GM13976 (cell line): Measurements from ENCODE around the gene DNAL1.

Experiments used
- DNase-seq: peaks from one replicate; pipeline ENCODE4 v3.0.0; 2012; ENCODE audit warnings: low spot score
- in situ Hi-C: fragments of 300-500 bp; cut with MboI; formaldehyde crosslinking; loops from one replicate; pipeline ENCODE4 v1.12.0; 2022; ENCODE audit warnings: low sequenced_read_pairs, mixed read lengths, inconsistent platforms; ENCODE audit not compliant: unreplicated experiment
- TF ChIP-seq, protein P1 (sequence below): IDR thresholded peaks from 2 replicates; pipeline ENCODE4 v1.5.1; 2012; ENCODE audit warnings: borderline replicate concordance, mild to moderate bottlenecking; ENCODE audit not compliant: insufficient read depth; ENCODE audit errors: extremely low read depth, missing control alignments, control extremely low read depth

Gene DNAL1

GRCh38 chr14:73612339-73613045 is 32.3 kb upstream of the DNAL1 start, which contains the start of gene ACOT6:
Gene ACOT6, plus strand, starts transcription at chr14:73612517. Its CDS starts 55 bp downstream, at chr14:73612572.
- TF ChIP-seq, protein P1, sequence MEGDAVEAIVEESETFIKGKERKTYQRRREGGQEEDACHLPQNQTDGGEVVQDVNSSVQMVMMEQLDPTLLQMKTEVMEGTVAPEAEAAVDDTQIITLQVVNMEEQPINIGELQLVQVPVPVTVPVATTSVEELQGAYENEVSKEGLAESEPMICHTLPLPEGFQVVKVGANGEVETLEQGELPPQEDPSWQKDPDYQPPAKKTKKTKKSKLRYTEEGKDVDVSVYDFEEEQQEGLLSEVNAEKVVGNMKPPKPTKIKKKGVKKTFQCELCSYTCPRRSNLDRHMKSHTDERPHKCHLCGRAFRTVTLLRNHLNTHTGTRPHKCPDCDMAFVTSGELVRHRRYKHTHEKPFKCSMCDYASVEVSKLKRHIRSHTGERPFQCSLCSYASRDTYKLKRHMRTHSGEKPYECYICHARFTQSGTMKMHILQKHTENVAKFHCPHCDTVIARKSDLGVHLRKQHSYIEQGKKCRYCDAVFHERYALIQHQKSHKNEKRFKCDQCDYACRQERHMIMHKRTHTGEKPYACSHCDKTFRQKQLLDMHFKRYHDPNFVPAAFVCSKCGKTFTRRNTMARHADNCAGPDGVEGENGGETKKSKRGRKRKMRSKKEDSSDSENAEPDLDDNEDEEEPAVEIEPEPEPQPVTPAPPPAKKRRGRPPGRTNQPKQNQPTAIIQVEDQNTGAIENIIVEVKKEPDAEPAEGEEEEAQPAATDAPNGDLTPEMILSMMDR = no peak
- in situ Hi-C loops = no loop called here
- DNase-seq = peak; percentile 80

DNA sequence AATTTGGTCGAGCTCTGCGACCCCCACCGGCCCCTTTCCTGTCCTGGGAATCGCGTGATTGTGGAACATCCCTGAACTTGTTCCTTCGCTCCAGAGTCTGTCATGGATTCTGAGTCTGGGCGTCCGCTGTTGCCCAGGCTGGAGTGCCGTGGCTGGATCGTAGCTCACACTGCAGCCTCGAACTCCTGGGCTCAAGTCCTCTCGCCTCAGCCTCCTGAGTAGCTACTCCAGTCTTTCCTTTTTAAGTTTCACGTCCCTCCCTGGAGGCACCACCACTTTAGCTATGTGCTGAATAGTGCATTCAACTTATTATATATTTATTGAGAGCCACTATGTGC is 31.8 kb upstream of the DNAL1 start:
- in situ Hi-C loops = no loop called here
- no peak for DNase-seq
- TF ChIP-seq, protein P1 = no peak

DNA sequence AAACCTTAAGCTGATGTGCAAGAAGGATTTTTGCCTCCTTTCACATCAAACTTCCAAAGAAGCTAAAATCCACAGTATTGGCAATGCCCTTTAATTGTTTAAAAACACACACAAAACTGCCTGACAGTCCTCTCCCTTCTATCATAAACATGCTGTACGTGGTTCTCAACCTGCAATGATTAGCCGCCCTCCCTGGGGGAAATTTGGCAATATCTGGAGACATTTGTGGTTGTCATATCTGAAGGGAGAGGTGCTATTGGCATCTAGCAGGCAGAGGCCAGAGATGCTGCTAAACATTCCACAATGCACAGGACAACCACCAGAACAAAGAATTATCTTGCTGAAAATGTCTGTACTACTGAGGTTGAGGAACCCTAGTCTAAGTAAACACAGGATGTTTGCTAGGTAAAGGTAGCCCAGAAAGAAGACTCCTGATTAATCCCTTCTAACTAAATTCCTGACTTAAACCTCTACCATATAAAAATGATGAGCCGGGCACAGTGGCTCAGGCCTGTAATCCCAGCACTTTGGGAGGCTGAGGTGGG is 31.3 kb upstream of the DNAL1 start:
- TF ChIP-seq, protein P1 = no peak
- in situ Hi-C loops = no loop called here
- no peak for DNase-seq

DNA sequence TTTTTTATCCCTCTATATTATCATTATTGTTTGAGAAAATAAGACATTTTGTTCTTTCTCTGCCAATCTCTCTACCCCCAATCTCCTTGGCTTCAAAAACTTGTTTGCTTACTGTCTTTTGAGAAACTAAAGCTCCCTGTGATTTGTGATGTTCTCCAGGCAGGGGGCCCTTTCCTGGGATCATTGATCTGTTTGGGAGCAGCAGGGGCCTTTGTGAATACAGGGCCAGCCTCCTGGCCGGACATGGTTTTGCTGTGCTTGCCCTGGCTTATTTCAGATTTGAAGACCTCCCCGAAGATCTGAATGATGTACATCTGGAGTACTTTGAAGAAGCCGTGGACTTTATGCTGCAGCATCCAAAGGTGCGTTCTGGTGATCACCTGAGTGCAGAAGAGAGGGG is 28.0 kb upstream of the DNAL1 start:
- DNase-seq = no peak
- in situ Hi-C loops = no loop called here
- TF ChIP-seq, protein P1 = no peak

- TF ChIP-seq, protein P1 = no peak
- in situ Hi-C loops = no loop called here
- DNase-seq = no peak
These were observed 25.3 kb upstream of the DNAL1 start for GRCh38 chr14:73619524-73619923.

DNA sequence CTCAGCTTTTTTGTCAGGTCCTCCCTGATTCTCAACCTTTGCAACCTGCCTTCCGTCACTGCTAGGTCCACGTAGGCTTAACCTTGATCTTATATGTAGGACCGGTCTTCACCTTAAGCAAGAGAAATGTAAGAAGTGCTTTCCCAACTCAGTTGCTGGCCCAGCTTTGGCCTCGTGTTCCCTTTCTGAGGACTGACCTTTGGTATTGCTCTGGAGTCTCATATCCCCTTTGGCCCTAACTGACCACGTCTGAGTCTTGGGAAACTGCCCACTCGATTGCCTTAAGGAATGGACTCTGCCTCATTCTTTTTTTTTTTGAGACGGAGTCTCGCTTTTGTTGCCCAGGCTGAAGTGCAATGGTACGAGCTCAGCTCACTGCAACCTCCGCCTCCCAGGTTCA is 24.5 kb upstream of the DNAL1 start:
- TF ChIP-seq, protein P1 = no peak
- no peak for DNase-seq
- in situ Hi-C loops = no loop called here

DNA sequence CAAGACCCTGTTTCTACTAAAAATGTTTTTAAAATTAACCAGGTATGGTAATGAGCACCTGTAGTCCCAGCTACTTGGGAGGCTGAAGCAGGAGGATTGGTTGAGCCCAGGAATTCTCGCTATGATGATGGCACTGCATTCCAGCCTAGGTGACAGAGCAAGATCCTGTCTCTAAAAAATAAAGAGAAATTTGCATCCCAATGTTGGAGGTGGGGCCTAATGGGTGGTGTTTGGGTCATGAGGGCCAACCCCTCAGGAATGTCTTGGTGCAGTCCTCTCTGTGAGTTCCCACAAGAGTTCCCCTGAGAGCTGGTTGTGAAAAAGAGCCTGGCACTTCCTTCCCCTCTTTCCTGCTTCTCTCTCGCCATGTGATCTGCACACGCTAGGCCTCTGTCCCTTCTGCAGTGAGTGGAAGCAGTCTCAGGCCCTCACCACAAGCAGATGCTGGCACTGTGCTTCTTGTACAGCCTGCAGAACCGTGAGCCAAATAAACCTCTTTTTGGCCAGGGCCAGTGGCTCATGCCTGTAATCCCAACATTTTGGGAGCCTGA is 21.2 kb upstream of the DNAL1 start:
- in situ Hi-C loops = no loop called here
- TF ChIP-seq, protein P1 = no peak
- DNase-seq = no peak
